Tibial nerve (tissue), 4 donors: ENCODE results near the gene TMEM237.

Source experiments
- EP300 ChIP-seq, 2 donors: sonication (generic); formaldehyde crosslinking; IDR thresholded peaks; one replicate each; pipeline ENCODE4 v1.6.1; 2017; ENCODE audit warnings: antibody characterized with exemption in 2 of 2, mild to moderate bottlenecking in 1 of 2
- POLR2A ChIP-seq, 2 donors: fragments of 450-650 bp; IDR thresholded peaks; one replicate each; pipeline ENCODE4 v1.6.1; 2017; ENCODE audit warnings: antibody characterized with exemption in 2 of 2, mild to moderate bottlenecking in 2 of 2, moderate library complexity in 2 of 2
- TF ChIP-seq, protein P1 (sequence below), 5 experiments: fragments of 200-600 bp in 3 of 5; fragments of 450-650 bp in 2 of 5; sonication (generic) in 3 of 5; IDR thresholded peaks; one replicate each; pipeline ENCODE4 v1.5.1; 2016 to 2019; ENCODE audit warnings: antibody characterized with exemption in 5 of 5, mild to moderate bottlenecking in 3 of 5, moderate library complexity in 2 of 5

DNA sequence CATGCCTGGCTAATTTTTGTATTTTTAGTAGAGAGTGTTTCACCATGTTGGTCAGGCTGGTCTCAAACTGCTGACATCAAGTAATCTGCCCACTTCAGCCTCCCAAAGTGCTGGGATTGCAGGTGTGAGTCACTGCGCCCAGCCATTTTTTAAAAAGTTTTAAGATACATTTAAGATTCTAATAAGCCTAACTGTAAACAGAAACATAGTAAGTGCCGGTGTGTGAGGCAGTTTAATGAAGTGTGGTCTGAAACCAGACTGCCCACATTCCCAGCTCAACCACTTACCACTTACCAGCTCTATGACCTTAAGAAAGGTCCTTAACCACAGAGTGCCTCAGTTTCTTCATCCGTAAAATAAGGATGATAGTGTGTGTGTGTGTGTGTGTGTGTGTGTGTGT lies 42.4 kb downstream of the TMEM237 start:
- TF ChIP-seq EP300 (IDR thresholded peaks at IDR 0.05) (no peak), POLR2A (IDR thresholded peaks at IDR 0.05) (no peak)
- TF ChIP-seq, protein P1, sequence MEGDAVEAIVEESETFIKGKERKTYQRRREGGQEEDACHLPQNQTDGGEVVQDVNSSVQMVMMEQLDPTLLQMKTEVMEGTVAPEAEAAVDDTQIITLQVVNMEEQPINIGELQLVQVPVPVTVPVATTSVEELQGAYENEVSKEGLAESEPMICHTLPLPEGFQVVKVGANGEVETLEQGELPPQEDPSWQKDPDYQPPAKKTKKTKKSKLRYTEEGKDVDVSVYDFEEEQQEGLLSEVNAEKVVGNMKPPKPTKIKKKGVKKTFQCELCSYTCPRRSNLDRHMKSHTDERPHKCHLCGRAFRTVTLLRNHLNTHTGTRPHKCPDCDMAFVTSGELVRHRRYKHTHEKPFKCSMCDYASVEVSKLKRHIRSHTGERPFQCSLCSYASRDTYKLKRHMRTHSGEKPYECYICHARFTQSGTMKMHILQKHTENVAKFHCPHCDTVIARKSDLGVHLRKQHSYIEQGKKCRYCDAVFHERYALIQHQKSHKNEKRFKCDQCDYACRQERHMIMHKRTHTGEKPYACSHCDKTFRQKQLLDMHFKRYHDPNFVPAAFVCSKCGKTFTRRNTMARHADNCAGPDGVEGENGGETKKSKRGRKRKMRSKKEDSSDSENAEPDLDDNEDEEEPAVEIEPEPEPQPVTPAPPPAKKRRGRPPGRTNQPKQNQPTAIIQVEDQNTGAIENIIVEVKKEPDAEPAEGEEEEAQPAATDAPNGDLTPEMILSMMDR (IDR thresholded peaks at IDR 0.05): no peak
